ENCODE results near the gene JAZF1. TPM values are rescaled to one million over a fixed set of nuclear protein-coding genes. Genes with fewer than 3 reads are reported as not detected.
"Not testable (repeated sequence)": the region's sequence is repeated elsewhere in the genome, so short reads cannot be mapped to it uniquely, and the experiment has no call there.

Gene JAZF1
- polyA plus RNA-seq, 1 donor, result 24.9 TPM

GRCh38 chr7:27905951-27906350 lies 274.6 kb downstream of the JAZF1 start:
- no peak for DNase-seq

- no peak for DNase-seq
Observed at GRCh38 chr7:27901028-27901760, 279.4 kb downstream of the JAZF1 start.

GRCh38 chr7:27900006-27900405 lies 280.6 kb downstream of the JAZF1 start:
- DNase-seq, result no peak

GRCh38 chr7:27899601-27900000 lies 281.0 kb downstream of the JAZF1 start:
- no peak for DNase-seq

- no peak for DNase-seq
Observed at GRCh38 chr7:27897441-27897847, 283.2 kb downstream of the JAZF1 start.

GRCh38 chr7:27897001-27897400 lies 283.6 kb downstream of the JAZF1 start:
- no peak for DNase-seq

- no peak for DNase-seq
Observed at GRCh38 chr7:27895551-27895950, 285.0 kb downstream of the JAZF1 start.

GRCh38 chr7:27890205-27890849 lies 290.3 kb downstream of the JAZF1 start:
- no peak for DNase-seq

- DNase-seq, result no peak
Observed at GRCh38 chr7:27889800-27890199, 290.8 kb downstream of the JAZF1 start.

- peak; percentile 38 for DNase-seq
Observed at GRCh38 chr7:27888736-27889135, 291.9 kb downstream of the JAZF1 start.

- not testable (repeated sequence) for DNase-seq
Observed at GRCh38 chr7:27886710-27887109, 293.9 kb downstream of the JAZF1 start.

- no peak for DNase-seq
Observed at GRCh38 chr7:27885652-27886051, 294.9 kb downstream of the JAZF1 start.

GRCh38 chr7:27883696-27884095 lies 296.9 kb downstream of the JAZF1 start:
- no peak for DNase-seq

GRCh38 chr7:27876756-27877155 lies 303.8 kb downstream of the JAZF1 start:
- no peak for DNase-seq

GRCh38 chr7:27875832-27876231 lies 304.8 kb downstream of the JAZF1 start:
- DNase-seq, result no peak

GRCh38 chr7:27875061-27875460 lies 305.5 kb downstream of the JAZF1 start:
- peak; percentile 32 for DNase-seq

- no peak for DNase-seq
Observed at GRCh38 chr7:27873981-27874957, 306.3 kb downstream of the JAZF1 start.

- DNase-seq, result no peak
Observed at GRCh38 chr7:27872356-27873275, 308.0 kb downstream of the JAZF1 start.

GRCh38 chr7:27871866-27872265 lies 308.7 kb downstream of the JAZF1 start:
- DNase-seq, result no peak

- no peak for DNase-seq
Observed at GRCh38 chr7:27871086-27871485, 309.5 kb downstream of the JAZF1 start.

GRCh38 chr7:27870595-27870994 lies 310.0 kb downstream of the JAZF1 start:
- DNase-seq, result no peak

- no peak for DNase-seq
Observed at GRCh38 chr7:27869056-27869455, 311.5 kb downstream of the JAZF1 start.
